Stimulated activated CD4-positive, alpha-beta T cell treated with anti-CD3 and anti-CD28 coated beads, Interleukin-15, amount 100 ng/mL, for 48 hours (primary cell): ENCODE results near the gene MELK.
"Not testable (repeated sequence)": the region's sequence is repeated elsewhere in the genome, so short reads cannot be mapped to it uniquely, and the experiment has no call there.

Experiments used
- DNase-seq, 2 donors: peaks; one replicate each; pipeline ENCODE4 v3.0.0-alpha.2; 2020; ENCODE audit warnings: low read depth in 2 of 2

MELK gene

DNA sequence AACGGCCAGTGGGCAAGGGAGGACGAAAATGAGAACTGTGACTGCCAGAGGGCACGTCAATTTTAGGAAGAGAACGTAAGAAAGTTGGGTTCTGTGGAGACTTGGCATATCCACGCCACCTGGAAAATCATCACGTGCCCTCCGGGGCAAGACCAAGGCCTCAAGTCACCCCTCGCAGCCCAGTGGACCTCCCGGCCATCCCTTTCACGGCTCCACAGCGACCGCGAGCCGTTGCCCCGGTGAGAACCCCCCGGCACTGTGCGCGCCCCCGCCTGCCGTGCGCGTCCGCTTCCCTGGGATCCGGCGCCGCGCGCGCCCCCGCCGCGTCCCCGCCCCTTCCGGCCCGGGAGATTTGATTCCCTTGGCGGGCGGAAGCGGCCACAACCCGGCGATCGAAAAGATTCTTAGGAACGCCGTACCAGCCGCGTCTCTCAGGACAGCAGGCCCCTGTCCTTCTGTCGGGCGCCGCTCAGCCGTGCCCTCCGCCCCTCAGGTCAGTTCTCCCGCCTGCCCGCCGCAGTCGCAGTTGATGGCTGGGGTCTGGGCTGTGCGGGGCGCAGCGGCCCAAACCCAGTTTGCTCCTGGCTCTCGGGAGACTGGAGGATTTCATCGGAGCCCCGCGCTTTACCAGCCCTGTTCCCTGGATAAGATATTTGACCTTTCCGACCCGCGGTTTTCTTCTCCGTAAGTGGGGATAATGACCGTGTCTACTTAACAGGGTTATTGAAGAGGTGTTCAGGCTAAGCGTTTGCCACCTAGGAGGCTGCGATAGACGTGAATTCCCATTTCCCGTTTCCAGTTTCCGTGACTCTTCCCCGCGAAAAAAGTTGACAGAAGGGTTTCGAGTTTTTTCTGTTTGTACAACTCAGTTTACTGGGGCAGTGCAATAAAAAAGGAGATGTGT lies at the start of gene MELK:
Gene MELK (plus strand): TSS at position 381 of the 904 bp plus-strand sequence. CDS start 8,787 bp downstream, outside the sequence.
- peak; percentile 66 to 87 for DNase-seq

DNA sequence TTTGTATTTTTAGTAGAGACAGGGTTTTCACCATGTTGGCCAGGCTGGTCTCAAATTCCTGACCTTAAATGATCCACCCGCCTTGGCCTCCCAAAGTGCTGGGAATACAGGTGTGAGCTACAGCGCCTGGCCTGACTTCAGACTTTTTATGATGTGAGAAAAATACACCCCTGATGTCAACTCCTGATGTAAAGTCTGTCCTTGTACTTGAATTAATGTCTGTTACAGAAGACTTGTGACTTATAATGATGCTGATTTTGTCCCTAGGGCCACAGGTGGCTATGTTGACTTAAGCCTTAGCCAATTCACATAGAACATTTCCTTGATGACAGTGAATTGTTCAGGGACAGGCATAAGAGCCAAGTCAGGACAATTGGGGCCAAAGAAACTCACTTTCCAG lies 42.5 kb upstream of the MELK start:
- DNase-seq, result no peak

DNA sequence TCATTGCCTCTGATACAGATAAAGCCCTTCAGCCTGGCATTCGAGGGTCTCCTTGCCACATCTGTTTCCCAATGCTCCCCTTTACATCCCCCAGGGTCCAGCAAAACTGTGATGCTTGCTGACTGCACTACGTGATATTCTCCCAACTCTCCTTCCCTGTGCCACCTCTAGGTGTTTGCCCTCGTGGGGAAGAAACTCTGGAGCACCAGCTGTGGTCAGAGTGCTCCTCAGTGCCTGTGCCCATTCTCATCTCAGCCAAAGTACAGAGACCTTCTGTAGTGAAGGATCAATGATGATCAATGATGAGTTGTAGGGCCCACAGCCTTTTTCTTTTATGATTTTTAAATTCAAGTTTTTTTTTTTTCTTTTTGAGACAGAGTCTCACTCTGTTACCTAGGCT lies 40.3 kb upstream of the MELK start:
- no peak for DNase-seq

DNA sequence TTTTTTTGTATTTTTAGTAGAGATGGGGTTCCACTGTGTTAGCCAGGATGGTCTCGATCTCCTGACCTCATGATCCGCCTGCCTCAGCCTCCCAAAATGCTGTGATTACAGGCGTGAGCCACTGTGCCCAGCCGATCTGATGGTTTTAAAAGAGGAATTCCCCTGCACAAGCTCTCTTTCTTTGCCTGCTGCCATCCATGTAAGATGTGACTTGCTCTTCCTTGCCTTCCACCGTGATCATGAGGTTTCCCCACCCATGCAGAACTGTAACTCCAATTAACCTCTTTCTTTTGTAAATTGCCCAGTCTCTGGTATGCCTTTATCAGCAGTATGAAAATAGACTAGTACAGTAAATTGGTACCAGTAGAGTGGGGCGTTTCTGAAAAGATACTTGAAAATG lies 39.0 kb upstream of the MELK start:
- DNase-seq, result not testable (repeated sequence)

DNA sequence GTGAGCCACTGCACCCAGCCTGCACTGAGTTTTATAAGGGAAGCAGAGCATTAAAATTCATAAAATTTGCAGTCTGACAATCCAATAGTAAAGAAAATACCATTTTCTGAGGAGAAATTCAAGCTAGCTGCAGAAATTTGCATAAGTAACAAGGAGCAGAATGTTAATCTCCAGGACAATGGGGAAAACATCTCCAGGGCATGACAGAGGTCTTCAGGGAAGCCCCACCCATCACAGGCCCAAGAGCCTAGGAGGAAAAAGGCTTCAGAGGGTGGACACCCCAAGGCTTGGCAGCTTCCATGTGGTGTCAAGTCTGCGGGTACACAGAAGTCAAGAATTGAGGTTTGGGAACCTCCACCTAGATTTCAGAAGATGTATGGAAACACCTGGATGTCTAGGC lies 37.6 kb upstream of the MELK start:
- DNase-seq, result no peak

DNA sequence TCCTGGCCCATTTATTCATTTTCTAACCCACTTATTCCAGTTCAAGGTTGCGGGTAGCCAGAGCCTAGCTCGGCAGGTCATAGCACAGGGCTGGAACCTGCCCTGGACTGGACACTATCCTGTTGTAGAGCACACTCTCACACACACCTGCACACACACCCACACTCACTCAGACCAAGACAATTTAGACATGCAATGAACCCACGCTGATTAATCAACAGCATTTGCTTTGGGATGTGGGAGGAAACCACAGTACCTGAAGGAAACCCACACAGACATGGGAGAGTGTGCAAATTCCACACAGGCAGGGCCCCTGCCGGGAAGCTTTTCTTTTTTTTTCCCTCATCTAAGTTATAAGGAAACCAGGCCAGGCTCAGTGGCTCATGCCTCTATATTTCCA lies 34.8 kb upstream of the MELK start:
- DNase-seq, result no peak

DNA sequence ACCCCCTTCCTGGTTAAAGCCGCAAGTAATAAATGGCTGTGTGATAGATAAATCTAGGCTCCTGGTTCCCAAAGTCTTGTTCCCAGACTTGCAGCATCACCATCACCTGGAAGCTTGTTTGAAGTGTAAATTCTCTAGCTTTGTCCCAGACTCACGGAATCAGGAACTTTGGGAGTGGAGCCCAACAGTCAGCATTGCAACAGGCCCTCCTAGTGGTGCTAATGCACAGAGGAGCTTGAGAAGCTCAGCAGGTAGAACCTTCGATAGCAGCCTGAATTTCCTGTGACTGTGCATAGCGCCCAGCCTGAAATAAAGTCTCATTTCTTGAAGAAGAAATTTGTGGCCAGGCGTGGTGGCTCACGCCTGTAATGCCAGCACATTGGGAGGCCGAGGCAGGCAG lies 30.3 kb upstream of the MELK start:
- DNase-seq, result no peak

DNA sequence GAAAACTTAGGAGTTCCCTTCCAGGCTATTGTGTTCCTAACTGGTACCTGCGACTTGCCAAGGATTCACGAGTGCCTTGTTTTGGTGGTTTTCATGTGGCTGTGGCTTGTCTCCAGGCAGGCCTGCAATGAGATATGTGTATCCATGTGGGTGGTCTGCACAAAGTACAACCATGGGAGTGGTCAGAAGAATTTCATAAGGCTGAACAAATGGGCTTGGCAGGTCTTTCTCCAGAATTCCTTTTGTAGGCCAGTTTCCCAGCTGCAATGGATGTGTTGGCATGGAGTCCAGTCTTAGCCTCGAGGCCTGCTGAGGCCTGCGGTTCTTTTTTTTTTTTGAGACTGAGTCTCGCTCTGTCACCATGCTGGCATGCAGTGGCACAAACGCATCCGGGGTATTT lies 28.8 kb upstream of the MELK start:
- no peak for DNase-seq

DNA sequence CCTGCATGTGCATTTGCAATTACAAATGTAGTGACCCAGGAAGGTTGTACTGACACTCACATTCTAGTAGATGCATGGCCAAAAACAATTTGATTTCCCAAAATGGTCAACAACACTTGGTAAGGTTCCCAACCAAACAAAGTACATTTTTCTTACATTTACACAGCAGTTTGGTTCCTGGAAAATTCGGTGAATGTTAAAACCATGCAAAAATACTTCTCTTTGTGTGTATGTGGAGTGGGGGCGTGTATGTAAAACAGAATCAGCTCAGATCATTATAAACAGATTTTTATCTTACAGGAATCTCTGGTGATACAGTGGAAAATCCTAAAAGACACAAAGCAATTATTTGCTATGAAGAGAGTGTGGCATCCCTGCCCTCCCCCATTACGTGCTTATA lies 25.1 kb upstream of the MELK start:
- no peak for DNase-seq

DNA sequence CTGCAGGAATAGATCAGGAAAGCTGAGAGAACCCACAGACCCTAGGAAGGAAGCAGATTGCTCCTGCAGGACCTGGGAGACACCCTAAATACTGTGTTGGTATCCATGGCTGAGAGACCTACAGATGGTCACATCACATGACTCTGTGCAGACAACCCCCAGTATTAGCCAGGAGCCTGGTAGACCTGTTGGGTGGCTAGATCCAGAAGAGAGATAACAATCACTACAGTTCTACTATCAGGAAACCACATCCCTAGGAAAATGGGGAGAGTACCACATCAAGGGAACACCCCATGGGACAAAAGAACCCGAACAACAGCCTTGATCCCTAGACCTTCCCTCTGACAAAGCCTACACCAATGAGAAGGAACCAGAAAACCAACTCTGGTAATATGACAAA lies 24.2 kb upstream of the MELK start:
- DNase-seq, result no peak

DNA sequence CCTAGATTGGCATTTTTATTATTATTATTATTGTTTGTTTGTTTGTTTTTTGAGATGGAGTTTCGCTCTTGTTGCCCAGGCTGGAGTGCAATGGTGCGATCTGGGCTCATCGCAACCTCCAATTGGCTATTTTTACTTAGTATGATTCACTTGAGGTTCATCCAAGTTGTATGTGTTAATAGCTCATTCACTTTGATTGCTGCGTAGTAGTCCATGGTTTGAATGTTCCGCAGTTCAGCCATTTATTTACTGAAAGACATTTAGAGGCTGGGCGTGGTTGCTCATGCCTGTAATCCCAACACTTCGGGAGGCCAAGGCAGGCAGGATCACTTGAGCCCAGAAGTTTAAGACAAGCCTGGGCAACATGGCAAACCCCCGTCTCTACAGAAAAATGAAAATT lies 22.6 kb upstream of the MELK start:
- DNase-seq, result no peak

DNA sequence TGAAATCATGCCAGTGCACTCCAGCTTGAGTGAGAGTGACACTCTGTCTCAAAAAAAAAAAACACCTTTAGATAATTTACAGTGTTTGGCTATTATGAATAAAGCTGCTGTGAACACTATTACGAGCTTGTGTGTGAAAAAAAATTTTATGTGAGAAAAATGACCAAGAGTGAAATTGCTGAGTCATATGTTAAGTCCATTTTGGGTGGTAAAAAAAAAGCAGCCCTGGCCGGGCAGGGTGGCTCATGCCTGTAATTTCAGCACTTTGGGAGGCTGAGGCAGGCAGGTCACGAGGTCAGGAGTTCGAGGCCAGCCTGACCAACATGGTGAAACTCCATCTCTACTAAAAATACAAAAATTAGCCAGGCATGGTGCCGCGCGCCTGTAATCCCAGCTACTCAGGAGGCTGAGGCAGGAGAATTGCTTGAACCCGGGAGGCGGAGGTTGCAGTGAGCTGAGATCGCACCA lies 22.0 kb upstream of the MELK start:
- DNase-seq, result not testable (repeated sequence)

DNA sequence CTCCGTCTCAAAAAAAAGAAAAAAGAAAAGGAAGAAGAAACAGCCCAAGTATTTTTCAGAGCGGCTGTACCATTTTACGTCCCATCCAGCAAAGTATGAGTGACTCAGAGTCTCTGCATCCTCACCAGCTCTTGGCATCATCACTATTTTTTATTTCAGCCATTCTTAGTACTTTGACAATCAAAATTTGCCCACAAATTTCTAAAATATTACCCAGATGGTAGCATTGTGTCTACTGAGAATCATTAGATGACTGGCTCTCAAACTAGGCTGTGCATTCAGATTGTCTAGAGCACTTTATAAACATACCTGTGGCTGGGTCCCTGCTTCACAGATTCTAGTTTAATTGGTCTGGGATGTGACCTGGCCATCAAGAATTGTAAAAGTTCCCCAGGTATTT lies 21.6 kb upstream of the MELK start:
- DNase-seq, result no peak

DNA sequence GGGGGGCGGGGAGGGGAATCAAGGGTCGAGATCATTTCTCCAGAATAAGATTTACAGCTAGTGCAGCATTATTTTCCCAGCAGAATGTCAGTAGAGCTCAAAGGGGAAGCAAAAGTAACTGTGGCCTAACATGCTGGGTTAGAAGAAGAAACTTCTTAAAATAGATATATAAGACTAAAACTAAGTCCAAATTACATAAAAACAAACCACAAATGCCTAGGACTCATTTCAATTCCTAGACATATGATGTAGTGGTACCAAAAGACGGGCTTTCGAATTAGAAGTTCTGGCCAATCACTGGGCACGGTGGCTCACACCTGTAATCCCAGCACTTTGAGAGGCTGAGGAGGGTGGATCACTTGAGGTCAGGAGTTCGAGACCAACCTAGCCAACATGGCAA lies 20.8 kb upstream of the MELK start:
- no peak for DNase-seq

DNA sequence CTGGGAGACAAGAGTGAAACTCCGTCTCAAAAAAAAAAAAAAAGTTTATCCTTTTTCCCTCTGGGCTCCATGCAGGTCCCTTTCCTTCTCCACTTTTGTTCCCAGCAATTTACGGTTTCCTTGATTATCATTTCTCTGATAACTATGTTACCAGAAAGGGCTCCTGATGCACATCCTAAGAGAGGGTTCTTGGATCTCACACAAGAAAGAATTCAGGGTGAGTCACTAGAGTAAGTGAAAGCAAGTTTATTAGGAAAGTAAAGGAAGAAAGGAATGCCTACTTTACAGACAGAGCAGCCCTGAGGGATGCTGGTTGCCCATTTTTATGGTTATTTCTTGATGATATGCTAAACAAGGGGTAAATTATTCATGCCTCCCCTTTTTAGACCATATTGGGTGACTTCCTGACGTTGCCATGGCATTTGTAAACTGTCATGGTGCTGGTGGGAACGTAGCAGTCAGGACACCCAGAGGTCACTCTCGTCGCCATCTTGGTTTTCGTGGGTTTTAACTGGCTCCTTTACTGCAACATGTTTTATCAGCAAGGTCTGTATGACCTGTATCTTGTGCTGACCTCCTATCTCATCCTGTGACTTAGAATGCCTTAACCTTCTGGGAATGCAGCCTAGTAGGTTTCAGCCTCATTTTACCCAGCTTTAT lies 13.5 kb upstream of the MELK start:
- no peak for DNase-seq

DNA sequence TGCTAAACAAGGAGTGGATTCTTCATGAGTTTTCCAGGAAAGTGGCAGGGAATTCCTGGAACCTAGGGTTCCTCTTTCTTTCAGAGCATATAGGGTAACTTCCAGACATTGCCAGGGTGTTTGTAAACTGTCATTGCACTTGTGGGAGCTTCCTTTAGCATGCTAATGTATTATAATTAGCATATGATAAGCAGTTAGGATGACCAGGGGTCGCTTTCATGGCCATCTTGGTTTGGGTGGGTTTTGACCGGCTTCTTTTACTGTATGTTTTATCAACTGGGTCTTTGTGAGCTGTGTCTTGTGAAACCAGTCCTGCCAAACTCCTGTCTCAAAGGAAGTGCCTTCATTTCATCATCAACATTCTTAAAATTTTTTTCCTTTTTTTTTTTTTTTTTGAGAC lies 11.9 kb upstream of the MELK start:
- DNase-seq, result no peak

DNA sequence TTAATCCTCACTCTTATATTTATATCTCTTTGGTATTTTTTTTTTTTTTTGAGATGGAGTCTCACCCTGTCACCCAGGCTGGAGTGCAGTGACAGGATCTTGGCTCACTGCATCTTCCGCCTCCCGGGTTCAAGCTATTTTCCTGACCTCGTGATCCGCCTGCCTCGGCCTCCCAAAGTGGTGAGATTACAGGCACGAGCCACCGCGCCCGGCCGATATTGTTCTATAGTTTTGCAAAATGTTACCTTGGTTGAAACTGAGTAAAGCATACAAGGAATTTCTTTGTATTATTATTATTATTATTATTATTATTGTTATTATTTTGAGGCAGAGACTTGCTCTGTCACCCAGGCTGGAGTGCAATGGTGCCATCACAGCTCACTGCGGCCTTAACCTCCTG lies 9.9 kb upstream of the MELK start:
- not testable (repeated sequence) for DNase-seq

DNA sequence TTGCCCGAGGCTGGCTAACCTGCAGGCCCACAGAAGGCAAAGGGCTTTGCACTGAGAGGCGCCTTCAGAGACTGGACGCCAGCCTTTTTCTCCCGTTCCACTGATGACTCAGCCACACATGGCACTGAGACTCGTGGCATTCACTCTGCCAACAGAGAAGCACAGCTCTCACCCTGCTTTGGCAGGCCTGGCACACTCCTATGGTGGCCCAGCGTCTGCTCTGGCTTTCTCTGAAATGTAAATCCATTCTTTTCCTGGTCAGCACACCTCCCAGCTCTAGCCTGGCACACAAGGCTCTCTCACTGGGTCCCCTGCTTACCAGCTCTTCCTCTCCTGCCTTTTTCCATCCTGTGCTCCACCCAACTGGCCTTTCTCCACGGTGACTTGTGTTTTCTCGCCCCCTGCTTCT lies 5.9 kb upstream of the MELK start:
- DNase-seq, result no peak

DNA sequence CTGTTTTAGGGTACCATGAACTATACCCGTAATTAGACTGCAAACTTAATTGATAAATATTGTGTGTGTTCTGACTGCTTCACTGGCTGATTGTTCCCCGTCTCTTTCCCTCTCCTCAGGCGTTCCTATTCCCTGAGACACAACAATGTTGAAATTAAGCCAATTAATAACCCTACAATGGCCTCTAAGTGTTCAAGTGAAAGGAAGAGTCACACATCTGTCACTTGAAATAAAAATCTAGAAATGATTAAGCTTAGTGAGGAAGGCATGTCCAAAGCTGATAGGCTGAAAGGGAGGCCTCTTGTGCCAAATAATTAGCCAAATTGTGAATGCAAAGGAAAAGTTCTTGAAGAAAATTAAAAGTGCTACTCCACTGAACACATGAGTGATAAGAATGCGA lies 4.0 kb upstream of the MELK start:
- not testable (repeated sequence) for DNase-seq

DNA sequence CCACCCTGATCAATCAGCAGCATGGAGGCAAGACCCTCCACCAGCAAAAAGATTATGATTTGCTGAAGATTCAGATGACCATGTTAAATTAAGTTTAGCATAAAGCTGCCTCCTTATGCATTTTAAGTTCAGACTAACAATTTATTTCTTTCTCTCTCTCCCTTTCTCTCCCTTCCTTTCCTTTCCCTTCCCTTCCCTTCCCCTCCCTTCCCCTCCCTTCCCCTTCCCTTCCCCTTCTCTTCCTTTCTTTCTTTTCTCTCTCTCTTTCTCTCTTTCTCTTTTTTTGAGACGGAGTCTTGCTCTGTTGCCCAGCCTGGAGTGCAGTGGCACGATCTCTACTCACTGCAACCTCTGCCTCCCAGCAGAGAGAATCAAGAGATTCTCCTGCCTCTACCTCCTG lies 1.4 kb upstream of the MELK start:
- no peak for DNase-seq

DNA sequence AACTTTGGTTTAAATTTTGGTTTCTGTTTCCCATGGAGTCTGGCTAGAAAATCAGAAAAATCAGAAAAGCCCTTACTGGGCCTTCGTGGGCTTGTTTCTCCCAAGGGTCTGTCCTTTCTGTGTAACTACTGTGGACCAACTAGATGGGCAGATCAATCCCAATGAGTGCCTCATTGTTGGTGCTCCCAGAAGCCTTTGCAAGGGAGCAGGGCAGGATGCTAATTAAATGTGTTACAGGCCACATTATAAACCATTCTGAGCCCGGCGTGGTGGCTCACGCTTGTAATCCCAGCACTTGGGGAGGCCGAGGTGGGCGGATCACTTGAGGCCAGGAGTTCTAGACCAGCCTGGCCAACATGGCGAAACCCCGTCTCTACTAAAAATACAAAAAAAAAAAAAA lies 1.4 kb downstream of the MELK start:
- not testable (repeated sequence) for DNase-seq

DNA sequence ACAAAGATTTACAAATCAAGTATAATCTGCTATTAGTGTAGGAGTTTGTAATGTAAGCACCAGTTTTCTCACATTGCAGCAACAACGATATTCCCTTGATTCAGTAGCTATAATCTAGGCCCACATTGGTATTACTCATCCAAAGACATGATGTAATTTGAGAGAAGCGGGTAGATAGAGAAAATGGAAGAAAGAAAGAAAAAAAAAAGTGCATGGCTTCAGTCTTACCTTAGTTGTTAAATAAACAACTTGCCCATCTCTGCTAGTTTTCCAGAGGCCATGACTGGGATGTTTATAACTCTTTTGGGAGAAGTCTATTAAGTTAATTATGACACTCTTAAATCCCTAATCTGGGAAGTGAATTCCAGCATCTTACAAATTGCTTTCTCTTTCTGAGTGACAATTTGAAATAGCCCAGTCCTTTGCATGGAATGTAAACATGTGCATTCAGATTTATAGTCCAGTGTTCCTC lies 2.8 kb downstream of the MELK start:
- DNase-seq, result no peak

DNA sequence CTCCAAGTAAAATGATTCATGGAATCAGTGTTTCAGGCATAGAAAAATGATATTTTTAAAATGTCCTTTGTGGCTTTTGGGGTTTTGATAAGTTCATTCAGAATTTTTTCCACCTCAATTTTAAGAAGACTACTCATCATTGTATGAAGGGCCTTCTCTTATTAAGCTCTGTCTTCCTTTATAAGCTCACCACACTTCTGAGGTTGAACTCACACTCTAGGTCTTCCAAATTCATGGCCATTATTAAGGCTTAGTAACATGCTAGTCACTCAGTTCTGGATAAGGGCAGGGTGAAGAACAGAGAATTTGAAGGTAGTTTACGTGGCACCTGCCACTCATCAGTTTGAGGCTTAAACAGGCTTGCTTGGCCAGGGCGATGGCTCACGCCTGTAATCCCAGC lies 4.2 kb downstream of the MELK start:
- no peak for DNase-seq
